IPS DF 19.7 (cell line): ENCODE results near the gene SNX20.

Experiments
- DNase-seq: peaks from one replicate; pipeline ENCODE4 v3.0.0-alpha.2; 2013; ENCODE audit warnings: low read depth, low spot score

The SNX20 gene

GRCh38 chr16:50681021-50681885 is at the start of gene SNX20:
Gene SNX20, minus strand, starts transcription at chr16:50681312. Its CDS starts 3,786 bp downstream, at chr16:50677526.
- DNase-seq: no peak

- no peak for DNase-seq
These were observed 43.2 kb upstream of the SNX20 start for GRCh38 chr16:50724306-50724705.

- no peak for DNase-seq
These were observed 41.8 kb upstream of the SNX20 start for GRCh38 chr16:50722960-50723359.

GRCh38 chr16:50722405-50722737 is 41.3 kb upstream of the SNX20 start:
- no peak for DNase-seq

- no peak for DNase-seq
These were observed 40.7 kb upstream of the SNX20 start for GRCh38 chr16:50721549-50722404.

- DNase-seq: peak; percentile 23
These were observed 38.6 kb upstream of the SNX20 start for GRCh38 chr16:50719401-50720337.

- DNase-seq: no peak
These were observed 37.8 kb upstream of the SNX20 start for GRCh38 chr16:50718761-50719400.

- DNase-seq: no peak
These were observed 37.1 kb upstream of the SNX20 start for GRCh38 chr16:50718061-50718760.

GRCh38 chr16:50717494-50717893 is 36.4 kb upstream of the SNX20 start:
- DNase-seq: no peak

- DNase-seq: no peak
These were observed 36.0 kb upstream of the SNX20 start for GRCh38 chr16:50717091-50717490.

GRCh38 chr16:50712956-50713355 is 31.8 kb upstream of the SNX20 start:
- no peak for DNase-seq

GRCh38 chr16:50712560-50712898 is 31.4 kb upstream of the SNX20 start:
- DNase-seq: no peak

GRCh38 chr16:50711862-50712559 is 30.9 kb upstream of the SNX20 start:
- no peak for DNase-seq

GRCh38 chr16:50711040-50711439 is 29.9 kb upstream of the SNX20 start:
- DNase-seq: no peak

GRCh38 chr16:50709980-50710379 is 28.9 kb upstream of the SNX20 start:
- DNase-seq: no peak

GRCh38 chr16:50709061-50709684 is 28.1 kb upstream of the SNX20 start:
- DNase-seq: no peak

GRCh38 chr16:50708373-50709060 is 27.4 kb upstream of the SNX20 start:
- DNase-seq: no peak

- no peak for DNase-seq
These were observed 25.1 kb upstream of the SNX20 start for GRCh38 chr16:50706250-50706649.
